SK-N-SH (cell line): ENCODE results near the gene ERC1. TPM values are rescaled to one million over a fixed set of nuclear protein-coding genes. Genes with fewer than 3 reads are reported as not detected.

Experiments used
- CTCF ChIA-PET: fragments of 300-600, 350-600 bp; formaldehyde crosslinking; extraction: SDS; loops from one replicate; lab custom pipeline; 2021; lab: Yijun Ruan, JAX
- POLR2A ChIA-PET: fragments of 350-600 bp; sonication (Branson Sonifier 250); formaldehyde crosslinking; extraction: SDS; loops from one replicate; lab custom pipeline; 2020; ENCODE audit warnings: antibody characterized with exemption, inconsistent platforms; lab: Yijun Ruan, JAX
- DNase-seq: peaks from one replicate; pipeline ENCODE4 v3.0.0; 2012
- H2AFZ ChIP-seq: fragments of 200-600 bp; sonication (generic); 2 replicates; pipeline ENCODE4 v1.8.1; 2016; ENCODE audit warnings: antibody characterized with exemption, mild to moderate bottlenecking, low read depth
- H3F3A ChIP-seq: fragments of 200-600 bp; sonication (generic); replicated peaks from 2 replicates; pipeline ENCODE3; 2016; ENCODE audit warnings: antibody characterized with exemption, mild to moderate bottlenecking; ENCODE audit not compliant: insufficient read depth
- H3K27ac ChIP-seq, 2 experiments: fragments of 200-500 bp in 1 of 2; fragments of 200-600 bp in 1 of 2; sonication (Bioruptor generic) in 1 of 2; sonication (generic), shearing (Covaris generic) in 1 of 2; 2 replicates each; pipeline versions ENCODE4 v1.5.1 to v1.6.1; 2014 to 2016; ENCODE audit warnings: low read depth in 2 of 2, inconsistent platforms in 1 of 2, low read length in 1 of 2, mild to moderate bottlenecking in 1 of 2, mixed read lengths in 1 of 2
- H3K27me3 ChIP-seq: fragments of 200-600 bp; sonication (generic), shearing (Covaris generic); 2 replicates; pipeline ENCODE4 v1.6.1; 2016; ENCODE audit warnings: mixed run types; ENCODE audit not compliant: insufficient read depth
- H3K36me3 ChIP-seq, 2 experiments: fragments of 200-500 bp in 1 of 2; fragments of 200-600 bp in 1 of 2; sonication (Bioruptor generic) in 1 of 2; sonication (generic) in 1 of 2; replicated peaks in 1 of 2; 2 replicates each; pipeline versions ENCODE3 to v1.5.1; 2014 to 2016; ENCODE audit warnings: low read length in 1 of 2, mild to moderate bottlenecking in 1 of 2; ENCODE audit not compliant: insufficient read depth in 2 of 2, control insufficient read depth in 1 of 2
- H3K4me1 ChIP-seq, 2 experiments: fragments of 200-500 bp in 1 of 2; fragments of 200-600 bp in 1 of 2; sonication (Bioruptor generic) in 1 of 2; sonication (generic), shearing (Covaris generic) in 1 of 2; 2 replicates each; pipeline versions ENCODE4 v1.5.1 to v1.6.1; 2014 to 2016; ENCODE audit warnings: low read depth in 1 of 2, low read length in 1 of 2, mixed run types in 1 of 2; ENCODE audit not compliant: insufficient read depth in 2 of 2, control insufficient read depth in 1 of 2
- H3K4me2 ChIP-seq: fragments of 200-600 bp; sonication (generic), shearing (Covaris generic); 2 replicates; pipeline ENCODE4 v1.6.1; 2017; ENCODE audit warnings: mixed run types
- H3K4me3 ChIP-seq, 2 experiments: fragments of 200-500 bp in 1 of 2; fragments of 200-600 bp in 1 of 2; sonication (Bioruptor generic) in 1 of 2; sonication (generic), shearing (Covaris generic) in 1 of 2; 2 replicates each; pipeline versions ENCODE4 v1.5.1 to v1.8.1; 2014 to 2016; ENCODE audit warnings: low read depth in 2 of 2, inconsistent platforms in 1 of 2, low read length in 1 of 2, mild to moderate bottlenecking in 1 of 2, mixed read lengths in 1 of 2, moderate library complexity in 1 of 2
- H3K79me2 ChIP-seq: fragments of 200-600 bp; sonication (generic); 2 replicates; pipeline ENCODE4 v1.8.1; 2017; ENCODE audit warnings: mild to moderate bottlenecking; ENCODE audit not compliant: insufficient read depth
- H3K9ac ChIP-seq: fragments of 200-600 bp; sonication (generic); 2 replicates; pipeline ENCODE4 v1.6.1; 2017; ENCODE audit warnings: mixed run types
- H3K9me2 ChIP-seq: fragments of 200-600 bp; sonication (generic); 2 replicates; pipeline ENCODE4 v1.6.1; 2017; ENCODE audit warnings: mixed run types
- H3K9me3 ChIP-seq: fragments of 200-600 bp; sonication (generic); 2 replicates; pipeline ENCODE4 v1.6.1; 2017; ENCODE audit warnings: mixed run types, mild to moderate bottlenecking, moderate library complexity
- H4K20me1 ChIP-seq: fragments of 200-600 bp; sonication (generic); 2 replicates; pipeline ENCODE4 v1.6.1; 2017; ENCODE audit warnings: mild to moderate bottlenecking, mixed run types; ENCODE audit not compliant: insufficient read depth
- ELF1 ChIP-seq: IDR thresholded peaks from 2 replicates; pipeline ENCODE4 v1.4.0; 2012
- EZH2phosphoT487 ChIP-seq: fragments of 200-600 bp; sonication (generic); IDR thresholded peaks from 2 replicates; pipeline ENCODE4 v1.6.1; 2017; ENCODE audit warnings: low read depth, mixed run types, mild to moderate bottlenecking, antibody characterized with exemption, moderate library complexity, borderline replicate concordance
- FOXJ3 ChIP-seq: sonication (generic); formaldehyde crosslinking; IDR thresholded peaks from 2 replicates; pipeline ENCODE4 v1.5.1; 2020; ENCODE audit warnings: mild to moderate bottlenecking, missing genetic modification reagents
- FOXM1 ChIP-seq: IDR thresholded peaks from 2 replicates; pipeline ENCODE4 v1.4.0; 2012; ENCODE audit warnings: low read depth, mild to moderate bottlenecking
- GABPA ChIP-seq: IDR thresholded peaks from 2 replicates; pipeline ENCODE4 v1.4.0; 2012; ENCODE audit warnings: low read depth, mild to moderate bottlenecking
- GATA2 ChIP-seq: sonication (generic); formaldehyde crosslinking; IDR thresholded peaks from 2 replicates; pipeline ENCODE4 v1.5.0; 2020; ENCODE audit warnings: mild to moderate bottlenecking, missing genetic modification reagents
- JUND ChIP-seq: IDR thresholded peaks from 2 replicates; pipeline ENCODE4 v1.4.0; 2012
- MXI1 ChIP-seq: IDR thresholded peaks from 2 replicates; pipeline ENCODE4 v1.6.1; 2012; ENCODE audit warnings: mild to moderate bottlenecking, low read depth, low read length, improper control_type of control experiment
- RAD21 ChIP-seq: IDR thresholded peaks from 2 replicates; pipeline ENCODE4 v1.6.1; 2012; ENCODE audit warnings: mild to moderate bottlenecking, low read length
- RCOR1 ChIP-seq: fragments of 150-350 bp; IDR thresholded peaks from 2 replicates; pipeline ENCODE4 v1.6.1; 2017; ENCODE audit warnings: antibody characterized with exemption, low read length
- TAF1 ChIP-seq: IDR thresholded peaks from 2 replicates; pipeline ENCODE4 v1.6.1; 2012; ENCODE audit warnings: low read depth, mild to moderate bottlenecking, low read length, moderate library complexity, borderline replicate concordance
- TCF12 ChIP-seq: IDR thresholded peaks from 2 replicates; pipeline ENCODE4 v1.4.0; 2012
- TEAD4 ChIP-seq: IDR thresholded peaks from 2 replicates; pipeline ENCODE4 v1.4.0; 2012; ENCODE audit warnings: mild to moderate bottlenecking, borderline replicate concordance; ENCODE audit not compliant: insufficient read depth
- YY1 ChIP-seq: IDR thresholded peaks from 2 replicates; pipeline ENCODE4 v1.4.0; 2012; ENCODE audit warnings: low read depth, mild to moderate bottlenecking
- WGBS: methylation state at CpG from one replicate; pipeline ENCODE4 v1.1.6; 2017; ENCODE audit warnings: low lambda C conversion rate; 5-methylcytosine and 5-hydroxymethylcytosine counted together
- polyA plus RNA-seq, 3 experiments: library from polyadenylated mRNA; depleted of rRNA; stranded (reverse); fragments of >200 nt; gene quantifications; 2 replicates each; pipeline ENCODE4 v1.2.3, GENCODE V29; 2012
- TF ChIP-seq, protein P1 (sequence below): IDR thresholded peaks from 2 replicates; pipeline ENCODE4 v1.4.0; 2012; ENCODE audit warnings: low read depth, borderline replicate concordance
- TF ChIP-seq, protein P2 (sequence below): fragments of 200-600 bp; sonication (generic); IDR thresholded peaks from 2 replicates; pipeline ENCODE4 v1.6.1; 2017; ENCODE audit warnings: antibody characterized with exemption, mild to moderate bottlenecking, moderate library complexity
- TF ChIP-seq, protein P3 (sequence below): fragments of 150-350 bp; IDR thresholded peaks from 2 replicates; pipeline ENCODE4 v1.6.1; 2016; ENCODE audit warnings: mild to moderate bottlenecking, low read depth, low read length
- TF ChIP-seq, protein P4 (sequence below): IDR thresholded peaks from 2 replicates; pipeline ENCODE4 v1.4.0; 2012; ENCODE audit warnings: low read depth, borderline replicate concordance

The ERC1 gene
- polyA plus RNA-seq, 1 of the 3 experiments (the other 2 are of a cell fraction) = 7.5 TPM

DNA sequence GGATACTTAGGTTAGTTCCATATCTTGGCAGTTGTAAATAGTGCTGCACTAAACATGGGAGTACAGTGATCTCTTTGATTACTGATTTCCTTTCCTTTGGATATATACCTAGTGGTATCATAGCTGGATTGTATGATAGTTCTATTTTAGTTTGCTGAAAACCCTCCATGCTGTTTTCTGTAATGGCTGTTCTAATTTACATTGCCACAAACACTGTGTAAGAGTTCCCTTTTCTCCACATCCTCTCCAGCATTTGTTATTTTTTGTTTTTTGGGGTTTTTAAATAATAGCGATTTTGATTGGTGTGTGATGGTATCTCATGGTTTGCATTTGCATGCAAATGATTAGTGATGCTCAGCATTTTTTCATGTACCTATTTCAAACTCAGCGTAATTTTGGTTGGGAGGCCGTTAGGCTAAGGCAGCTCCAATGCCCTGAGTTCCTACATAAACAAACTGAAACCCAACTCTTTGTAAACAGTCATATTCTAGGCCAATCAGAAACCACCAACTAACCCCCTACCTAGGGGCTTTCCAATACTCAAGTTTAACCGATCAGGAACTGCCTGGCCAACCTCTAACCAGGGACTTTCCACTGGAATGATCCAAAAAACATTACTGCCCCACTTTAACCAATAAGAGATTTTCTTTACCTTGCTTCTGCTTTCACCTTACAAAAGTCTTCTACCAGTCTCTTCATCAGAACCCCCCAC is 431.7 kb downstream of the ERC1 start:
- CTCF ChIA-PET = interaction anchor here (1.5 kb wide), 2 partner anchors 15 to 161 kb away, joined by 4 to 5 read pairs; no protein-coding TSS in a partner anchor
- no peak overlapping the region for H2AFZ ChIP-seq

DNA sequence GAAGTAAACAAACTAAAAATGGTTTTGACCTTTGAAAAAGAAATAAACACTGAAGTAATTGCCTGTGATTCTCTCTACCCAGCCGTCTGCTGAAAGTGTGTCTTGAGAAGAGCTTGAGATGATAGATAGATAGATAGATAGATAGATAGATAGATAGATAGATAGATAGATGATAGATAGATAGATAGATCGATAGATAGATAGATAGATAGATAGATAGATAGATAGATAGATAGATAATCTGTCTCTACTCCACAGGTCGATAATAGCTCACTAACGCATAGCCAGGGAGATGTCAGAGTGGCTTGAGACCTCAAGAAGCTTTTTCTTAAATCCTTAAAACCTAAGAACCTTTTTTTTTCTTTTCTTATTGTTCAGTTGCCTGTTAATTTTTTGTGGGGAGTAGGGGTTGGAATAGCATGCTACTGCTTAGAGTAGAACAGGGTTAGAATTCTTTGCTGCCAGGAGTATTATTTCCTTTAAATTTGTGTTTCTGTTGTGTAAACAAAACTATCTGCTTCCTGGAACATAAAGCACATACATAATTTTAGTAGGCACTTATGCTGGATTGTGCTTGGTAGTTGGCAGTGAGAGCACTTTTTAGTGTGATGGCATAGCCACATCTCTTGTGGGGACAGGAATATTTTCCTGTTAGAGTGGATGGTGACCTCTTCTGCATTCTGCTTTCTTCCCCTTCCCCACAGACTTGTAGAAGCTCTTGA is 433.8 kb downstream of the ERC1 start:
- H3K27me3 ChIP-seq = no peaks in the 10 kb centered on the region
- POLR2A ChIA-PET = no interaction called here
- H3K4me2 ChIP-seq = no peak overlapping the region
- no peaks in the 10 kb centered on the region for H3K79me2 ChIP-seq
- no peaks in the 10 kb centered on the region for H4K20me1 ChIP-seq
- no peak overlapping the region for H3K9ac ChIP-seq
- no peak overlapping the region for H3K27ac ChIP-seq
- no peak overlapping the region for H2AFZ ChIP-seq
- H3K9me3 ChIP-seq = peaks cover 9% of the 10 kb centered on the region
- no peak for DNase-seq
- H3K4me1 ChIP-seq = peaks cover 2 to 3% of the 10 kb centered on the region in 2 experiments; a peak in 2 of 4 replicates
- 78% methylated on average over 4 of the region's 4 CpGs for WGBS
- CTCF ChIA-PET = no interaction called here
- no peaks in the 10 kb centered on the region for H3K9me2 ChIP-seq
- no peaks in the 10 kb centered on the region for H3F3A ChIP-seq
- peaks cover 2 to 23% of the 10 kb centered on the region in 2 experiments for H3K36me3 ChIP-seq
- no peak overlapping the region for H3K4me3 ChIP-seq
- no peak for TF ChIP-seq GABPA
- no peak for TF ChIP-seq RAD21
- TF ChIP-seq, protein P1, sequence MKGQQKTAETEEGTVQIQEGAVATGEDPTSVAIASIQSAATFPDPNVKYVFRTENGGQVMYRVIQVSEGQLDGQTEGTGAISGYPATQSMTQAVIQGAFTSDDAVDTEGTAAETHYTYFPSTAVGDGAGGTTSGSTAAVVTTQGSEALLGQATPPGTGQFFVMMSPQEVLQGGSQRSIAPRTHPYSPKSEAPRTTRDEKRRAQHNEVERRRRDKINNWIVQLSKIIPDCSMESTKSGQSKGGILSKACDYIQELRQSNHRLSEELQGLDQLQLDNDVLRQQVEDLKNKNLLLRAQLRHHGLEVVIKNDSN = no peak
- no peak for TF ChIP-seq JUND
- no peak for TF ChIP-seq TCF12
- TF ChIP-seq, protein P2, sequence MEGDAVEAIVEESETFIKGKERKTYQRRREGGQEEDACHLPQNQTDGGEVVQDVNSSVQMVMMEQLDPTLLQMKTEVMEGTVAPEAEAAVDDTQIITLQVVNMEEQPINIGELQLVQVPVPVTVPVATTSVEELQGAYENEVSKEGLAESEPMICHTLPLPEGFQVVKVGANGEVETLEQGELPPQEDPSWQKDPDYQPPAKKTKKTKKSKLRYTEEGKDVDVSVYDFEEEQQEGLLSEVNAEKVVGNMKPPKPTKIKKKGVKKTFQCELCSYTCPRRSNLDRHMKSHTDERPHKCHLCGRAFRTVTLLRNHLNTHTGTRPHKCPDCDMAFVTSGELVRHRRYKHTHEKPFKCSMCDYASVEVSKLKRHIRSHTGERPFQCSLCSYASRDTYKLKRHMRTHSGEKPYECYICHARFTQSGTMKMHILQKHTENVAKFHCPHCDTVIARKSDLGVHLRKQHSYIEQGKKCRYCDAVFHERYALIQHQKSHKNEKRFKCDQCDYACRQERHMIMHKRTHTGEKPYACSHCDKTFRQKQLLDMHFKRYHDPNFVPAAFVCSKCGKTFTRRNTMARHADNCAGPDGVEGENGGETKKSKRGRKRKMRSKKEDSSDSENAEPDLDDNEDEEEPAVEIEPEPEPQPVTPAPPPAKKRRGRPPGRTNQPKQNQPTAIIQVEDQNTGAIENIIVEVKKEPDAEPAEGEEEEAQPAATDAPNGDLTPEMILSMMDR = no peak
- no peak for TF ChIP-seq MXI1
- no peak for TF ChIP-seq EZH2phosphoT487
- TF ChIP-seq GATA2 (CRISPR knock-in tag) = no peak
- TF ChIP-seq TAF1 = no peak
- TF ChIP-seq ELF1 = no peak
- no peak for TF ChIP-seq TEAD4
- TF ChIP-seq, protein P3, sequence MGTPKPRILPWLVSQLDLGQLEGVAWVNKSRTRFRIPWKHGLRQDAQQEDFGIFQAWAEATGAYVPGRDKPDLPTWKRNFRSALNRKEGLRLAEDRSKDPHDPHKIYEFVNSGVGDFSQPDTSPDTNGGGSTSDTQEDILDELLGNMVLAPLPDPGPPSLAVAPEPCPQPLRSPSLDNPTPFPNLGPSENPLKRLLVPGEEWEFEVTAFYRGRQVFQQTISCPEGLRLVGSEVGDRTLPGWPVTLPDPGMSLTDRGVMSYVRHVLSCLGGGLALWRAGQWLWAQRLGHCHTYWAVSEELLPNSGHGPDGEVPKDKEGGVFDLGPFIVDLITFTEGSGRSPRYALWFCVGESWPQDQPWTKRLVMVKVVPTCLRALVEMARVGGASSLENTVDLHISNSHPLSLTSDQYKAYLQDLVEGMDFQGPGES = no peak
- no peak for TF ChIP-seq FOXM1

More for the DNA sequence above, 431.7 kb downstream of the ERC1 start:
- Histone ChIP-seq H3K27me3 (no peaks in the 10 kb centered on the region), H3K9ac (no peak overlapping the region), H3K36me3 (peaks cover 5 to 31% of the 10 kb centered on the region in 2 experiments), H3K4me2 (no peak overlapping the region), H3F3A (no peaks in the 10 kb centered on the region), H3K9me3 (peaks cover 9% of the 10 kb centered on the region), H3K4me3 (no peak overlapping the region), H3K79me2 (no peaks in the 10 kb centered on the region), H3K27ac (no peak overlapping the region), H3K9me2 (no peaks in the 10 kb centered on the region), H3K4me1 (no peaks in the 10 kb centered on the region), H4K20me1 (no peaks in the 10 kb centered on the region)
- POLR2A ChIA-PET = no interaction called here
- no peak for DNase-seq
- 96% methylated on average over 4 of the region's 4 CpGs for WGBS
- TF ChIP-seq ELF1 (no peak), FOXJ3 (CRISPR knock-in tag) (no peak), RCOR1 (no peak), FOXM1 (no peak), RAD21 (no peak), YY1 (no peak)
- TF ChIP-seq, protein P3 = no peak
- TF ChIP-seq, protein P4, sequence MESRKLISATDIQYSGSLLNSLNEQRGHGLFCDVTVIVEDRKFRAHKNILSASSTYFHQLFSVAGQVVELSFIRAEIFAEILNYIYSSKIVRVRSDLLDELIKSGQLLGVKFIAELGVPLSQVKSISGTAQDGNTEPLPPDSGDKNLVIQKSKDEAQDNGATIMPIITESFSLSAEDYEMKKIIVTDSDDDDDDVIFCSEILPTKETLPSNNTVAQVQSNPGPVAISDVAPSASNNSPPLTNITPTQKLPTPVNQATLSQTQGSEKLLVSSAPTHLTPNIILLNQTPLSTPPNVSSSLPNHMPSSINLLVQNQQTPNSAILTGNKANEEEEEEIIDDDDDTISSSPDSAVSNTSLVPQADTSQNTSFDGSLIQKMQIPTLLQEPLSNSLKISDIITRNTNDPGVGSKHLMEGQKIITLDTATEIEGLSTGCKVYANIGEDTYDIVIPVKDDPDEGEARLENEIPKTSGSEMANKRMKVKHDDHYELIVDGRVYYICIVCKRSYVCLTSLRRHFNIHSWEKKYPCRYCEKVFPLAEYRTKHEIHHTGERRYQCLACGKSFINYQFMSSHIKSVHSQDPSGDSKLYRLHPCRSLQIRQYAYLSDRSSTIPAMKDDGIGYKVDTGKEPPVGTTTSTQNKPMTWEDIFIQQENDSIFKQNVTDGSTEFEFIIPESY = no peak
